GM19467 (cell line): Measurements from ENCODE around the gene ACOT8.
"Not testable (repeated sequence)": the region's sequence is repeated elsewhere in the genome, so short reads cannot be mapped to it uniquely, and the experiment has no call there.

Experiments
- ATAC-seq: cut with Tn5 transposase; IDR thresholded peaks from one replicate; pipeline ENCODE4 v1.9.1; 2021; ENCODE audit warnings: mild to moderate bottlenecking, moderate library complexity; ENCODE audit not compliant: unreplicated experiment

Gene ACOT8

DNA sequence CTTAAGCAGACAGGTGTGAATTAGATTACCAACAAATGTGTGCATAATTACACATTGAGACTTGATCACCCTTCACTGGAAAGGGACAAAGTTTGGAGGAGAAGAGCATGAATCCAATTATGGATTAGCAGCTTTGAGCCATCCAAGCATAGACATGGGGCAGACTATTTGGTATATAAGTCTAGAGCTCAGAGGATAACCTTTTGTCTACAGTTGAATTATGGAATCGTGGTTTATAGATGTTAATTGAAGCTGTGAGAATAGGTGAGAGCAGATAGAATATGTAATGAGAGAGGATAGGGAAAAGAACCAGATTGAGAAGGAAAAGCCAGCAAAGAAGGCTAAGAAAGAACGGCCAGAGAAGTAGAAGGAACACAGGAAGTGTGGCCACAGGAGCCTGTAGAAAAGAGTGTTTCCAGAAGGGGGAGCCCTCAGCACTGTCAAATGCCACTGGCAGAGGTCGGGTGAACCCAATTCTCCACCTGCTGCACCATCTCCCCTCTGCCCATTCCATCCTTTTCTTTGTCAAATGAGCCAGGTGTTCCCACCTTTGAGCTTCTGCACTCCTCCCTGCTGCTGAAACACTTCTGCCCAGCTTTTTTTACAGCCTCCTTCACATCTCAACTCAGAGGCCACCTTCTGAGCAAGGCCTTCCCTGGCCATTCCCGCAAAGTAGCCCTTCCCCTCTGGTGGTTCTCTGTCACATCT lies 58.1 kb downstream of the ACOT8 start:
- no peak for ATAC-seq

DNA sequence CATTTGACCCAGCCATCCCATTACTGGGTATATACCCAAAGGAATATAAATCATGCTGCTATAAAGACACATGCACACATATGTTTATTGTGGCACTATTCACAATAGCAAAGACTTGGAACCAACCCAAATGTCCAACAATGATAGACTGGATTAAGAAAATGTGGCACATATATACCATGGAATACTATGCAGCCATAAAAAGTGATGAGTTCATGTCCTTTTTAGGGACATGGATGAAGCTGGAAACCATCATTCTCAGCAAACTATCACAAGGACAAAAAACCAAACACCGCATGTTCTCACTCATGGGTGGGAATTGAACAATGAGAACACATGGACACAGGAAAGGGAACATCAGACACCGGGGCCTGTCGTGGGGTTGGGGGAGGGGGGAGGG lies 59.2 kb downstream of the ACOT8 start:
- not testable (repeated sequence) for ATAC-seq

DNA sequence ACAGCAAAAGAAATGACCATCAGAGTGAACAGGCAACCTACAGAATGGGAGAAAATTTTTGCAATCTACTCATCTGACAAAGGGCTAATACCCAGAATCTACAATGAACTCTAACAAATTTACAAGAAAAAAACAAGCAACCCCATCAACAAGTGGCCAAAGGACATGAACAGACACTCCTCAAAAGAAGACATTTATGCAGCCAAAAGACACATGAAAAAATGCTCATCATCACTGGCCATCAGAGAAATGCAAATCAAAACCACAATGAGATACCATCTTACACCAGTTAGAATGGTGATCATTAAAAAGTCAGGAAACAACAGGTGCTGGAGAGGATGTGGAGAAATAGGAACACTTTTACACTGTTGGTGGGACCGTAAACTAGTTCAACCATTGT lies 59.7 kb downstream of the ACOT8 start:
- not testable (repeated sequence) for ATAC-seq

DNA sequence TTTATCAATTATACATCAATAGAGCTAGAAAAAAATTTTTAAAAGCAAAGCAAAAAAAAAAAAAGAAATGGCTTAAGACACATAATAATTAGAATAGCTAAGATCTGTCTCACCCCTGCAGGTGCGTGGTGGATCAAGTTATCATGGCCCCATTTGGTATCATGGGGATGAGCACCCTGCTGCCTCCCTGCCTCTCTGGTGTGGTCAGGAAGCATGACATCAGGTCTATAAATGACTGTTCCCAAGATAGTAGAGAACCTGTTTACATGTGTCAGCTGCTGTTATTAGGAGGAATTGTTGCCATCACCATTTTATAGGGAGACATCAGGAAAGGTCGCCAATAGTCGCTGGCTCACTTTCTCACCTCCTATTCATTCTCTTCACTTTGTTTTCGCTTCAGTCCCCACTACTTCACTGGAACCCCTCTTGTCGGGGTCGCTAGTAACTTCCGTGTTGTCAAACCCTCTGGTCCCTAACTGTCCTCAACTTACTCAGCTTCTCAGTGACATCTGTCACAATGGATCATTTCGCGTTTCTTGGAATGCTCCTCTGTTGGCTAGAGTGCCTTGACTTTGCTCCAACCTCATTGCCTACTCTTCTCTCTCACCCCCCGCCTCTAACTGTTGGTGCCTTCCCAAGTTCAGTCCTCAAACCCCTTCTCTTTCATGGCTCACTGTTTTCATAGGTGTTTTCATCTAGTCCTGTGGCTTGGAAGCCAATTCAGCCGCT lies 60.7 kb downstream of the ACOT8 start:
- no peak for ATAC-seq

DNA sequence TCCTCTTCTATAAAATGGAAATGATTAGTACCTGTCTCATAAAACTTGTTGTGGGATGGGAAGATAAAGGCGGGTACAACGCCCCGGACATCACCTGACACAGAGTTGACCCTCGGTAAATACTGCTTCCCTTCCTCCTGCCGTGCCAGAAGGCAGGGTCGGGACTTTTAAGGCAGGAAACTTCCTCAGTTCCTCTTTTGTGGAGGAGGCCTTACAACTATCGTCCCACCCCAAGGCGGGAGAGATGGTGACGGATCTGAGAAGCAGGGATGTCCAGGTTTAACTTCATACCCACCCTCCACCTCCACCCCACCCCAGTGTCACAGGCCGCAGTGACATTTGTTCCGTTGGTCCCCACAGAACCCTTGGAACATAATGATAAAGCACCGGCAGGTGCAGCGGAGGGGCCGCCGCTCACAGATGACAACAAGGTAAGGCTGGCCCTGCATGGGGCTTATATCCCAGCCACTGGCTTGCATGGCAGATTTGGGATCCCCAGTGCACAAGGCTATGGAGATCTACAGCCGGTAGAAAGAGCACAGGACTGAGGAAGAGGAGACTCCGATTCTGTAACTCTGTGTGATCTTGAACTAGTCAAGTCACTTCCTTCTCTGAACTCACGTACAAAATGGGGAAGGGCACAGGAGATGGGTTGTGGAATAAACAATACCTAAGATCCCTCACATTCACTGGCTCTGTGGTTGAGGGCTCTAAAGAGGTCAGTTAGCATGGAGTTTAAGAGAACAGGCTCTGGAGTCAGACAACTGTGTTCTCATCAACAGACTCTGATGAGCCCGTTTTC lies 64.7 kb downstream of the ACOT8 start:
- peak; percentile 3 for ATAC-seq
